ENCODE results near the gene TFAP2B.

Gene TFAP2B

GRCh38 chr6:50848989-50849795, 30.5 kb downstream of the TFAP2B start:
- no peak for DNase-seq (ENCODE audit: low read depth in 2 of 2)

GRCh38 chr6:50849796-50850180, 31.1 kb downstream of the TFAP2B start:
- DNase-seq (ENCODE audit: low read depth in 2 of 2) = no peak

GRCh38 chr6:50850223-50851048, 31.8 kb downstream of the TFAP2B start:
- DNase-seq (ENCODE audit: low read depth in 2 of 2) = no peak

- DNase-seq (ENCODE audit: low read depth in 2 of 2) = no peak
Measured at GRCh38 chr6:50851049-50851845, 32.6 kb downstream of the TFAP2B start.

- DNase-seq (ENCODE audit: low read depth in 2 of 2) = no peak
Measured at GRCh38 chr6:50853939-50854338, 35.3 kb downstream of the TFAP2B start.

- DNase-seq (ENCODE audit: low read depth in 2 of 2) = no peak
Measured at GRCh38 chr6:50861692-50862091, 43.0 kb downstream of the TFAP2B start.

- no peak for DNase-seq (ENCODE audit: low read depth in 2 of 2)
Measured at GRCh38 chr6:50862176-50862575, 43.5 kb downstream of the TFAP2B start.

- DNase-seq (ENCODE audit: low read depth in 2 of 2) = no peak
Measured at GRCh38 chr6:50864601-50865000, 45.9 kb downstream of the TFAP2B start.

- no peak for DNase-seq (ENCODE audit: low read depth in 2 of 2)
Measured at GRCh38 chr6:50868466-50868865, 49.8 kb downstream of the TFAP2B start.

- DNase-seq (ENCODE audit: low read depth in 2 of 2) = no peak
Measured at GRCh38 chr6:50873167-50873566, 54.5 kb downstream of the TFAP2B start.

- no peak for DNase-seq (ENCODE audit: low read depth in 2 of 2)
Measured at GRCh38 chr6:50884364-50884763, 65.7 kb downstream of the TFAP2B start.

GRCh38 chr6:50887112-50887511, 68.4 kb downstream of the TFAP2B start:
- DNase-seq (ENCODE audit: low read depth in 2 of 2) = no peak

- DNase-seq (ENCODE audit: low read depth in 2 of 2) = no peak
Measured at GRCh38 chr6:50889497-50889896, 70.8 kb downstream of the TFAP2B start.

GRCh38 chr6:50889935-50890334, 71.3 kb downstream of the TFAP2B start:
- DNase-seq (ENCODE audit: low read depth in 2 of 2) = no peak

GRCh38 chr6:50890579-50890978, 71.9 kb downstream of the TFAP2B start:
- no peak for DNase-seq (ENCODE audit: low read depth in 2 of 2)

GRCh38 chr6:50891290-50891689, 72.6 kb downstream of the TFAP2B start:
- DNase-seq (ENCODE audit: low read depth in 2 of 2) = no peak

Measured in activated CD4-positive, alpha-beta T cell treated with anti-CD3 and anti-CD28 coated beads for 24 hours (primary cell).